Measurements from ENCODE around the gene AACS.

Gene AACS

DNA sequence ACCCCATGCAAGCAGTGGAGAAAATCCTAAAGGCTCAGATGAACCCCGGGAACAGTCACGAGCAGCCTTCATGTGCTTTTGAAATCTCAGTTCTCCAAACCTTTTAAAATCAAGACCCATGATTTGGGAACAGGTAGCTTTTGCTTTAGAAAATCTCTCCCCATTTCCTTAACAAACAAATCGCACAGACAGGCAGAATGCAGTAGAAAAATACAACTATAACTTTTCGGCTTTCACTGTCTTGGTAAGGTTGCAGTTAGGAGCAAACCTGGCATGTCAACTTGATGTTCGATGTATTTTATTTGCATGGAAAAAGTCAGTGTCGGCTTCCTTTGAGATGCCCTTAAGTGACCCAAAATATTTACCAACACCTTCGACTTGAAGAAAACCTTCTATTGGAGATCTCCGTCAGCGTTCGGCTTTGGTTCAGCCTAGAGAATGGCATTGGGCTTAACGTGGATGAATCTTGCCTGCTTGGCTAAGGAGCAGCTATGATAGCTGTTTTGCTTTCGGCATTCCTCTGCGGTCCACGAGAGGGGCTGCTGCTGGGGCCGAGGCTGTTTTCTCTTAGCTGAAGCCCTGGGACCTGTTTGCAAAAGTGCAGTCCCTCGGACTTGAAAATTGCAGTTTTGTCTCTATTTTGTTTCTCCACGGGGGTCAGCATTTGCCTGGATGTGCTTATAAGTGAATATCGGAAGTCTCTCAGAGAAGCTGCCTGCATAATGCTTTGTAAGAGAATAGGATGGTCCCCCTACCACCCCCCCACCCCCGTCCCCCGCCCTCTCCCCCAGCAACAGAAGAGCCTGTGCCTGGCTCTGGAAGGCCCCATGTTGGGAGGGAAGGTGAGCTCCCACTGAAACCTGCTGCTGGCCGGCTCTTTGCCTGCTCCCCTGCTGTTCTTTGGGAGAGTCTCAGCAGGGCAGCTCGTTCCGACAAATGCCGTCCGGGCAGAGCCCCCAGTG is 122.8 kb downstream of the AACS start:
- DNase-seq, result no peak

DNA sequence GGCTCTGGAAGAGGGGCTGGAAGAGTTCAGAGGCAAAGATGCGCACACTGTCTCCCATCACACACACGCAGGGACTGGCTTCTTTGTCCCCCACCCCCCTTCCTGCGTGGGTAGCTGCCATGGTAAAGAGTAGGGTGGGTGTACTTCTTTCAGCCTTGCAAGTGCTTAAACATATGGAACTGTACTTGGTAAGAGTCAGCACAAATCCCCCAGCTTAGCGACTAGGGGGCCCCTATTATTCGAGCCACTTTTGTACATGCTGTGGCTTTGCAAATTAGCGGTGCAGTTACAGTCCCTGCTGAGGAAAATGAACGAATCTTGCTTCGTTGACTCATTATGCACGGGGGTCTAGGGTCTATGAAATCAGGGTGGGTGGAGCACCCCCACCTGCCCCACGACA is 123.8 kb downstream of the AACS start:
- DNase-seq, result no peak

DNA sequence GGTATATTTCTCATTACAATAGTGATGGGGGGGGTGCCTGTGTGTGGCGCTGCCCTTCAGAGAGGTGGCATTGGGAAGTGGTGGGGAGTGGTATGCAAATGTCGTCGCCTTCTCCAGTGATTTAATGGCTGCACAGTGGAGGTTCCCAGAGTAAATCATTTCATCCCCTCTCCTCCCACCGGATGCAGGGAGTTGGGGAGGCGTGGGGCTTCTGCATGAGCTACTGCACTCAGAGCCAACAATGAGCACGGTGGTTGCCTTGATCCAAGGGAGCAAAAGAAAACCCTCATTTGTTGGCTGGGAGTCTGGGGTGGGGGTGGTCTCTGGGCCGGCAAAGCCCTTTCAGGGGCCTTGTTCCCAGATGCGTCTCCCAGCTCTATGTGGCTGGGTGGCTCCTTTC is 124.3 kb downstream of the AACS start:
- no peak for DNase-seq

DNA sequence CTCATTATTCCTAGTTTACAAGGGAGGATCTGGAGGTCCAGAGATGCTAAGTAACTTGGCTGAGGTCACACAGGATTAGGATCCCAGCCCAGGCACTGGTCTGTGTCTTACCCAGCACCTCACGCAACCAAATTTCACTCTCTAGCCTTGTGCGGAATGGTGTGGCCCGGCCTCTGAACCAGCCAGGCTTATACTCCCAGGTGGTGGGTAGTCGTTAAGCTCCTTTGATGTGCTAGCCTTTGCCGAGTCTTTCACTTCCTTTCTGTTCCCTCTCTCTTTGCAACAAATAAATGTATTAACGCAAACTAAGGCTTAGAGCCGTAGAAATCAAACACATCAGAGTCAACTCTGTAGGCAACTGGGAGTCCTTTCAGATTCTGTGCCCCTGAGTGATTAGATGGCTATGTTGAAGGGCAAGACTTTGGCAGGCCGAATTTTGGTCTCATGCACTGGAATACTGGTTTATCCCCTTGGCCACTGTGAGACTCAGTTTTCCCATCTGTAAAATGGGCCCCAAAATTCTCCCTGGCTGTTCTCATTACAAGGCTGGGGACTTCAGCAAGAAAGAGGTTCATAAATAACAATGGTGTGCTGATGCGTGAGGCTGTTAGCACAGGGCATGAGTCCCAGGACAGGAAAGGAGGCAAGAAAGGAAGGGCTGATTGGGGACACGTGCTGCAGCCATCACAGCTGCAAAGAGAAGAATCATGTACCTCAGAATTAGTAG is 126.3 kb downstream of the AACS start:
- no peak for DNase-seq

DNA sequence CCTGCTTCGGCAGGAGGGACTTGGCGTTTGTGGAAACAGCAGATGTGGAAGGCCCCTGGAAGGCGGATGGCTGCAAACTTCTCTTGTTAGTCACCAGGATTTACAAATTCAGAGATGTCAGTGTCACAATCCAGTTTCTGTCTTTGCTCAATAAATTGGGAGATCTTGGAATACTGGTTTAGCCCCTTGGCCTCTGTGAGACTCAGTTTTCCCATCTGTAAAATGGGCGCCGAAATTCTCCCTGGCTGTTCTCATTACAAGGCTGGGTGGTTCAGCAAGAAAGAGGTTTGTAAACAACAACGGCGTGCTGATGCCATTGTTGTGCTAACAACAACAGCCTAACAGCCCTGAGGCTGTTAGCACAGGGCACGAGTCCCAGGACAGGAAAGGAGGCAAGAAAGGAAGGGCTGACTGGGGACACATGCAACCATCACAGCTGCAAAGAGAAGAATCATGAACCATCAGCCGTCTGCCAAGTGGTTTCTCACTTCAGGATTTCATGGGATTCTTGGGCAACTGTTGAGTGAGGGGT is 127.5 kb downstream of the AACS start:
- no peak for DNase-seq

Data from SHP77 (cell line).